ENCODE results near the gene GMFB. TPM values are rescaled to one million over a fixed set of nuclear protein-coding genes. Genes with fewer than 3 reads are reported as not detected.
A peak's percentile ranks its signal among the peaks of the same experiment; 100 is the strongest.

GMFB gene
- total RNA-seq, 2 donors from 2014 or later, result 22.9 to 47.1 TPM

- DNase-seq (ENCODE audit: low spot score), result no peak
- H3K9me3 ChIP-seq, result no peaks in the 10 kb centered on the region
- no peak for ATAC-seq (ENCODE audit: insufficient number of reproducible peaks, low FRiP score, low read depth)
- H3K27me3 ChIP-seq (replicated peaks; ENCODE audit: insufficient read depth), result no peaks in the 10 kb centered on the region
- no peak for TF ChIP-seq CTCF (IDR thresholded peaks at IDR 0.05)
- no peaks in the 10 kb centered on the region for H3K36me3 ChIP-seq
- peak overlapping the region in 1 of 2 donors; percentile 32 for H3K27ac ChIP-seq
- no peaks in the 10 kb centered on the region for H3K4me1 ChIP-seq (ENCODE audit: control insufficient read depth in 1 of 2, low read depth in 2 of 2)
- no peak overlapping the region for H3K4me3 ChIP-seq
These were observed 13.8 kb upstream of the GMFB start for GRCh38 chr14:54502602-54503001.

- TF ChIP-seq CTCF (IDR thresholded peaks at IDR 0.05), result no peak
- Histone ChIP-seq H3K36me3 (no peaks in the 10 kb centered on the region), H3K9me3 (no peaks in the 10 kb centered on the region), H3K27me3 (replicated peaks; ENCODE audit: insufficient read depth) (no peaks in the 10 kb centered on the region), H3K4me3 (no peak overlapping the region), H3K27ac (no peak overlapping the region), H3K4me1 (ENCODE audit: control insufficient read depth in 1 of 2, low read depth in 2 of 2) (no peaks in the 10 kb centered on the region)
- DNase-seq (ENCODE audit: low spot score) (no peak), ATAC-seq (ENCODE audit: insufficient number of reproducible peaks, low FRiP score, low read depth) (no peak)
These were observed 12.7 kb upstream of the GMFB start for GRCh38 chr14:54501480-54501879.

- no peaks in the 10 kb centered on the region for H3K36me3 ChIP-seq
These were observed 12.0 kb upstream of the GMFB start for GRCh38 chr14:54500744-54501143.

GRCh38 chr14:54498579-54498978 lies 9.8 kb upstream of the GMFB start:
- Histone ChIP-seq H3K4me3 (no peak overlapping the region), H3K27me3 (replicated peaks; ENCODE audit: insufficient read depth) (no peaks in the 10 kb centered on the region), H3K4me1 (ENCODE audit: control insufficient read depth in 1 of 2, low read depth in 2 of 2) (no peaks in the 10 kb centered on the region), H3K36me3 (no peaks in the 10 kb centered on the region), H3K27ac (no peak overlapping the region), H3K9me3 (no peaks in the 10 kb centered on the region)
- no peak for ATAC-seq (ENCODE audit: insufficient number of reproducible peaks, low FRiP score, low read depth)
- DNase-seq (ENCODE audit: low spot score), result no peak
- TF ChIP-seq CTCF (IDR thresholded peaks at IDR 0.05), result no peak

More at GRCh38 chr14:54500744-54501143, 12.0 kb upstream of the GMFB start:
- Histone ChIP-seq H3K4me3 (no peak overlapping the region), H3K4me1 (ENCODE audit: control insufficient read depth in 1 of 2, low read depth in 2 of 2) (no peaks in the 10 kb centered on the region), H3K9me3 (no peaks in the 10 kb centered on the region), H3K27ac (no peak overlapping the region), H3K27me3 (replicated peaks; ENCODE audit: insufficient read depth) (no peaks in the 10 kb centered on the region)
- no peak for ATAC-seq (ENCODE audit: insufficient number of reproducible peaks, low FRiP score, low read depth)
- TF ChIP-seq CTCF (IDR thresholded peaks at IDR 0.05), result no peak
- no peak for DNase-seq (ENCODE audit: low spot score)

- Histone ChIP-seq H3K27me3 (replicated peaks; ENCODE audit: insufficient read depth) (no peaks in the 10 kb centered on the region), H3K27ac (no peak overlapping the region), H3K9me3 (no peaks in the 10 kb centered on the region), H3K36me3 (no peaks in the 10 kb centered on the region), H3K4me1 (ENCODE audit: control insufficient read depth in 1 of 2, low read depth in 2 of 2) (no peaks in the 10 kb centered on the region), H3K4me3 (no peak overlapping the region)
- TF ChIP-seq CTCF (IDR thresholded peaks at IDR 0.05), result no peak
- no peak for ATAC-seq (ENCODE audit: insufficient number of reproducible peaks, low FRiP score, low read depth)
- DNase-seq (ENCODE audit: low spot score), result no peak
These were observed 9.3 kb upstream of the GMFB start for GRCh38 chr14:54498095-54498531.

Data from thoracic aorta (tissue), 2 donors.